Measurements from ENCODE around the gene CLEC3B.

- TF ChIP-seq CTCF (IDR thresholded peaks at IDR 0.05) (no peak), POLR2AphosphoS5 (IDR thresholded peaks at IDR 0.05) (no peak)
Observed at GRCh38 chr3:45027441-45027840, 1.3 kb downstream of the CLEC3B start.

Data from breast epithelium (tissue), 3 donors.